Measurements from ENCODE around the gene TSLP. TPM values are rescaled to one million over a fixed set of nuclear protein-coding genes. Genes with fewer than 3 reads are reported as not detected.

The TSLP gene
- total and polyA plus RNA-seq, 2 donors (not counting 3 experiments of a cell fraction or from before 2014, with no cell fraction given) = not detected

DNA sequence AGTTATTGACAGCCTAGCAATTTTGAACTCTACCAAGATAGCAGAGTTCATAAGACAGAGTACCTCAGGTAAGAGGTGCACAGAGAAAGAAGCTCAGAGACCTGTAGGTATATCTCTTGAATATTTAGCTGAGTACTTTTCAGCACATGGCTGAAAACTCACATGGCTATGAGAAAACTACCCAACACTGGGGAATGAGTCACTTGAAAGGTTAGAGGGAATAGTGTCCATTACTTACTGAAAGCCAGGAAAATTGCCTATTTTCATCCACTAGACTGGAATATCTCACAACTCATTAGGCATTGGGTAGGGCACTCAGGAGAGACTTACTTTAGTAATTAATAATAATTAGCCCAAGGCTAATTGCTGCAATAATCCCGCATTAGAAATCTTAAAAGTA is 8.3 kb downstream of the TSLP start:
- ChIA-PET CTCF (interaction anchor here (1.1 to 1.4 kb wide), 2 partner anchors 12 to 17 kb away, joined by 3 to 4 read pairs; partner anchors contain the start of gene WDR36), POLR2A (no interaction called here)
- Histone ChIP-seq H3K36me3 (ENCODE audit: control insufficient read depth in 2 of 2, extremely low read depth in 1 of 2, insufficient read depth in 2 of 2, low read length in 2 of 2) (no peaks in the 10 kb centered on the region), H3K9me1 (replicated peaks; ENCODE audit: control insufficient read depth, extremely low read depth, insufficient read depth, low read length) (no peaks in the 10 kb centered on the region), H3K27me3 (ENCODE audit: control insufficient read depth in 2 of 2, insufficient read depth in 2 of 2, low read length in 2 of 2) (peaks cover 4 to 41% of the 10 kb centered on the region in 2 experiments), H4K20me1 (replicated peaks; ENCODE audit: control insufficient read depth, extremely low read depth, insufficient read depth, low read length) (no peaks in the 10 kb centered on the region), H3K9ac (replicated peaks; ENCODE audit: extremely low read depth, insufficient read depth, low read length) (no peak overlapping the region), H3K9me3 (replicated peaks; ENCODE audit: control insufficient read depth, insufficient read depth, low read length) (no peaks in the 10 kb centered on the region), H3K27ac (ENCODE audit: insufficient read depth, low read depth, low read length) (no peak overlapping the region), H3K4me3 (replicated peaks in 1 of 3; ENCODE audit: insufficient read depth in 1 of 3, low read depth in 1 of 3, low read length in 3 of 3) (no peak overlapping the region), H3K4me1 (ENCODE audit: control insufficient read depth, extremely low read depth, insufficient read depth, low read length) (no peaks in the 10 kb centered on the region), H3K4me2 (ENCODE audit: insufficient read depth, low read length) (no peak overlapping the region), H3K79me2 (ENCODE audit: control insufficient read depth, insufficient read depth, low read length) (no peaks in the 10 kb centered on the region), H2AFZ (ENCODE audit: low read depth, low read length) (no peak overlapping the region)
- FAIRE-seq (no peak), DNase-seq (ENCODE audit: low read depth, low spot score) (no peak)
- intact Hi-C loops (cut with micrococcal nuclease) (no loop called here), dilution Hi-C loops (cut with MboI; ENCODE audit: extremely low pct_ligation_motif_present, low sequenced_read_pairs) (no loop called here)
- TF ChIP-seq, protein P1, sequence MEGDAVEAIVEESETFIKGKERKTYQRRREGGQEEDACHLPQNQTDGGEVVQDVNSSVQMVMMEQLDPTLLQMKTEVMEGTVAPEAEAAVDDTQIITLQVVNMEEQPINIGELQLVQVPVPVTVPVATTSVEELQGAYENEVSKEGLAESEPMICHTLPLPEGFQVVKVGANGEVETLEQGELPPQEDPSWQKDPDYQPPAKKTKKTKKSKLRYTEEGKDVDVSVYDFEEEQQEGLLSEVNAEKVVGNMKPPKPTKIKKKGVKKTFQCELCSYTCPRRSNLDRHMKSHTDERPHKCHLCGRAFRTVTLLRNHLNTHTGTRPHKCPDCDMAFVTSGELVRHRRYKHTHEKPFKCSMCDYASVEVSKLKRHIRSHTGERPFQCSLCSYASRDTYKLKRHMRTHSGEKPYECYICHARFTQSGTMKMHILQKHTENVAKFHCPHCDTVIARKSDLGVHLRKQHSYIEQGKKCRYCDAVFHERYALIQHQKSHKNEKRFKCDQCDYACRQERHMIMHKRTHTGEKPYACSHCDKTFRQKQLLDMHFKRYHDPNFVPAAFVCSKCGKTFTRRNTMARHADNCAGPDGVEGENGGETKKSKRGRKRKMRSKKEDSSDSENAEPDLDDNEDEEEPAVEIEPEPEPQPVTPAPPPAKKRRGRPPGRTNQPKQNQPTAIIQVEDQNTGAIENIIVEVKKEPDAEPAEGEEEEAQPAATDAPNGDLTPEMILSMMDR (IDR thresholded peaks at IDR 0.05; ENCODE audit: extremely low read depth in 1 of 2, insufficient read depth in 1 of 2, low read depth in 1 of 2, low read length in 2 of 2) = no peak
- TF ChIP-seq POLR2A (IDR thresholded peaks at IDR 0.05; ENCODE audit: low read depth, low read length) (no peak), EZH2 (IDR thresholded peaks at IDR 0.05; ENCODE audit: borderline replicate concordance, low read depth, low read length, severe bottlenecking) (no peak), FOS (IDR thresholded peaks at IDR 0.05; ENCODE audit: borderline replicate concordance, insufficient read depth, low read length) (no peak), GATA2 (IDR thresholded peaks at IDR 0.05; ENCODE audit: insufficient read depth, insufficient read length, low read depth, low read length) (no peak), MYC (IDR thresholded peaks at IDR 0.05; ENCODE audit: low read depth, low read length) (no peak), POLR2AphosphoS5 (IDR thresholded peaks at IDR 0.05; ENCODE audit: insufficient read depth, low read depth, low read length) (no peak), JUN (IDR thresholded peaks at IDR 0.05; ENCODE audit: borderline replicate concordance, insufficient read depth, insufficient read length, low read depth) (no peak)
- TF ChIP-seq, protein P2, sequence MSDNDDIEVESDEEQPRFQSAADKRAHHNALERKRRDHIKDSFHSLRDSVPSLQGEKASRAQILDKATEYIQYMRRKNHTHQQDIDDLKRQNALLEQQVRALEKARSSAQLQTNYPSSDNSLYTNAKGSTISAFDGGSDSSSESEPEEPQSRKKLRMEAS (IDR thresholded peaks at IDR 0.05; ENCODE audit: insufficient read depth, insufficient read length) = no peak
- no TSS peak for BruUV-seq (replicated peaks)
